Hippocampal formation (tissue), 2 donors: ENCODE measurements around the gene UBE2O.

Source experiments
- DNase-seq, 2 donors: peaks; one replicate each; lab custom pipeline; 2025; lab: John Stamatoyannopoulos, UW

Gene UBE2O

GRCh38 chr17:76452660-76453430, at the start of gene UBE2O:
TSS of gene UBE2O (minus strand) at chr17:76453152. CDS start at chr17:76453141, 11 bp downstream.
- DNase-seq, result peak; percentile 73 to 85

GRCh38 chr17:76501827-76502307, 48.9 kb upstream of the UBE2O start:
- no peak for DNase-seq

GRCh38 chr17:76501018-76501826, 48.3 kb upstream of the UBE2O start, which contains the start of gene RHBDF2:
TSS of gene RHBDF2 (minus strand) at chr17:76501423. CDS start at chr17:76481524, 19,899 bp downstream.
- DNase-seq, result peak; percentile 50 to 74

- DNase-seq, result no peak
These were observed 47.7 kb upstream of the UBE2O start for GRCh38 chr17:76500747-76501017.

GRCh38 chr17:76500074-76500746, 47.3 kb upstream of the UBE2O start:
- no peak for DNase-seq

- DNase-seq, result no peak
These were observed 46.3 kb upstream of the UBE2O start for GRCh38 chr17:76499267-76499667.

GRCh38 chr17:76498876-76499251, 45.9 kb upstream of the UBE2O start:
- DNase-seq, result no peak

GRCh38 chr17:76497979-76498875, 45.3 kb upstream of the UBE2O start:
- peak in 1 of 2 donors; percentile 61 for DNase-seq

- no peak for DNase-seq
These were observed 44.7 kb upstream of the UBE2O start for GRCh38 chr17:76497699-76497978.

- DNase-seq, result no peak
These were observed 43.5 kb upstream of the UBE2O start for GRCh38 chr17:76496464-76496863.

GRCh38 chr17:76495663-76496400, 42.9 kb upstream of the UBE2O start:
- DNase-seq, result no peak

- no peak for DNase-seq
These were observed 40.7 kb upstream of the UBE2O start for GRCh38 chr17:76493505-76494167.

GRCh38 chr17:76492989-76493501, 40.1 kb upstream of the UBE2O start:
- DNase-seq, result peak in 1 of 2 donors; percentile 41

GRCh38 chr17:76492123-76492988, 39.4 kb upstream of the UBE2O start:
- DNase-seq, result no peak

GRCh38 chr17:76491271-76492122, 38.5 kb upstream of the UBE2O start:
- DNase-seq, result no peak

- no peak for DNase-seq
These were observed 37.3 kb upstream of the UBE2O start for GRCh38 chr17:76490112-76490710.

GRCh38 chr17:76487451-76488192, 34.7 kb upstream of the UBE2O start:
- DNase-seq, result no peak
